SK-N-DZ (cell line): ENCODE results near the gene CASP6.

Source experiments
- DNase-seq: peaks from one replicate; pipeline ENCODE4 v3.0.0-alpha.2; 2015; ENCODE audit warnings: low spot score
- small RNA-seq, 2 experiments: library from RNA; depleted of rRNA; stranded (forward); fragments of <200 nt; gene quantifications; one replicate each; pipeline ENCODE3, GENCODE V24; 2014

Gene CASP6

GRCh38 chr4:109672169-109672930 is 30.9 kb downstream of the CASP6 start:
- DNase-seq = no peak

GRCh38 chr4:109671350-109671749 is 31.9 kb downstream of the CASP6 start:
- DNase-seq = no peak

- no peak for DNase-seq
Measured at GRCh38 chr4:109665783-109666485, 37.3 kb downstream of the CASP6 start.

GRCh38 chr4:109662771-109663170 is 40.5 kb downstream of the CASP6 start:
- no peak for DNase-seq

GRCh38 chr4:109662116-109662515 is 41.1 kb downstream of the CASP6 start:
- no peak for DNase-seq

- DNase-seq = no peak
Measured at GRCh38 chr4:109658871-109659410, 44.3 kb downstream of the CASP6 start.

- no peak for DNase-seq
Measured at GRCh38 chr4:109657854-109658418, 45.3 kb downstream of the CASP6 start.

- DNase-seq = no peak
Measured at GRCh38 chr4:109655396-109655795, 47.8 kb downstream of the CASP6 start.

GRCh38 chr4:109649872-109650271 is 53.4 kb downstream of the CASP6 start:
- DNase-seq = no peak

GRCh38 chr4:109648997-109649575 is 54.2 kb downstream of the CASP6 start:
- no peak for DNase-seq

GRCh38 chr4:109648266-109648996 is 54.8 kb downstream of the CASP6 start:
- DNase-seq = no peak

- DNase-seq = no peak
Measured at GRCh38 chr4:109645874-109646710, 57.2 kb downstream of the CASP6 start.

- DNase-seq = no peak
Measured at GRCh38 chr4:109640644-109641043, 62.6 kb downstream of the CASP6 start.

Small RNA genes within 50 kb of the gene (small RNA-seq; reads per million reads assigned to genes)
- 0 to 0.04 reads per million in 2 experiments for gene HIGD1AP14
